H1 (cell line): ENCODE data around the gene STX11. TPM values are rescaled to one million over a fixed set of nuclear protein-coding genes. Genes with fewer than 3 reads are reported as not detected.

Source experiments
- CEBPB ChIP-seq: IDR thresholded peaks from 2 replicates; pipeline ENCODE4 v1.6.1; 2012; ENCODE audit warnings: low read depth, low read length
- EP300 ChIP-seq, 2 experiments: IDR thresholded peaks; 1 replicate in 1 of 2; 2 replicates in 1 of 2; pipeline ENCODE4 v1.6.1; 2011 to 2012; ENCODE audit warnings: low read depth in 2 of 2, low read length in 2 of 2, mild to moderate bottlenecking in 2 of 2, borderline replicate concordance in 1 of 2, inconsistent platforms in 1 of 2, moderate library complexity in 1 of 2
- EZH2 ChIP-seq: fragments of 200-600 bp; sonication (generic); IDR thresholded peaks from 2 replicates; pipeline ENCODE4 v1.7.1; 2012; ENCODE audit warnings: low read depth, mild to moderate bottlenecking, moderate library complexity, low read length, inconsistent platforms; ENCODE audit not compliant: severe bottlenecking
- FOSL1 ChIP-seq: IDR thresholded peaks from 2 replicates; pipeline ENCODE4 v1.6.1; 2011; ENCODE audit warnings: mild to moderate bottlenecking, low read depth, low read length, moderate library complexity; ENCODE audit not compliant: insufficient read depth
- SP1 ChIP-seq: IDR thresholded peaks from 2 replicates; pipeline ENCODE4 v1.6.1; 2011; ENCODE audit warnings: low read depth, low read length
- polyA plus RNA-seq, 7 experiments: library from polyadenylated mRNA; depleted of rRNA in 3 of 7; stranded (reverse) in 5 of 7; unstranded in 2 of 7; fragments of >200 nt in 5 of 7; fragments of 200-250 nt in 2 of 7; gene quantifications; 1 replicate in 5 of 7; 2 replicates in 1 of 7; 4 replicates in 1 of 7; pipeline versions ENCODE4 v1.2.1 to v1.2.3, GENCODE V29; 2011 to 2013; ENCODE audit warnings: missing spikeins in 2 of 7, mixed read lengths in 2 of 7
- total RNA-seq: library from RNA; stranded (reverse); fragmentation: NEBNext Ultra II Directional; extraction: Animal tissue kit (Norgen Biotek cat#: 25700); gene quantifications from 2 replicates; pipeline ENCODE4 v1.2.1, GENCODE V29; 2021

STX11 gene
- total and polyA plus RNA-seq, 2 of the 8 experiments (the other 6 are each of a cell fraction or from before 2014, with no cell fraction given), result 0.15 to 0.34 TPM

GRCh38 chr6:144217797-144218196 is 67.5 kb downstream of the STX11 start (continued):
- TF ChIP-seq SP1 (no peak), EZH2 (no peak), FOSL1 (no peak), CEBPB (no peak), EP300 (IDR thresholded peaks at IDR 0.05; ENCODE audit: borderline replicate concordance in 1 of 2, low read depth in 2 of 2, low read length in 2 of 2) (no peak)
